Suprapubic skin (tissue), 4 donors: ENCODE measurements around the gene LMLN.

Experiments
- EP300 ChIP-seq: sonication (generic); formaldehyde crosslinking; IDR thresholded peaks from one replicate; pipeline ENCODE4 v1.6.1; 2017; ENCODE audit warnings: antibody characterized with exemption
- POLR2A ChIP-seq, 2 donors: fragments of 450-650 bp; IDR thresholded peaks; one replicate each; pipeline ENCODE4 v1.6.1; 2017; ENCODE audit warnings: antibody characterized with exemption in 2 of 2, mild to moderate bottlenecking in 2 of 2, moderate library complexity in 2 of 2
- POLR2AphosphoS5 ChIP-seq, 3 donors: sonication (generic); formaldehyde crosslinking; IDR thresholded peaks; one replicate each; pipeline ENCODE4 v1.6.1; 2017; ENCODE audit warnings: antibody characterized with exemption in 3 of 3
- TF ChIP-seq, protein P1 (sequence below), 2 donors: fragments of 200-600 bp in 1 of 2; fragments of 450-650 bp in 1 of 2; sonication (generic) in 1 of 2; IDR thresholded peaks; one replicate each; pipeline ENCODE4 v1.5.1; 2016 to 2019; ENCODE audit warnings: antibody characterized with exemption in 2 of 2, mild to moderate bottlenecking in 1 of 2, moderate library complexity in 1 of 2

DNA sequence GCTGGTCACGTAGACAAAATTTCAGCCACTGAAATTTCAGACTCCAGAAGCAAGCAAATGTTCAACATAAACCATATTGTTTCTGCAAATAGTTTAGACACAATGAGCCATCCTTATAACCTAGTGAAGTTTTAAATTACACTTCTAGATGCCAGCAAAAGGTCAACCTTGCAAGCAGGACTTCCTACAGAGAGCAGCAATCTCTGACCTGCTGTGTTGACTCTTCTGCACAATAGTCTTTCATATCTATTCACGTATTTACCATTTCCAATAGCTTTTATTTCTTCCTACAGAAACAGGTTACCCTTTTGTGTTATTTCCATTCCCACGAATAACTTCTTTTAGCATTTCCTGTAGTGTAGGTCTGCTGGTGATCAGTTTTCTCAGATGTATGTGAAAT, 10.6 kb downstream of the LMLN start:
- TF ChIP-seq POLR2A (IDR thresholded peaks at IDR 0.05) (no peak), POLR2AphosphoS5 (IDR thresholded peaks at IDR 0.05) (no peak), EP300 (no peak)
- TF ChIP-seq, protein P1, sequence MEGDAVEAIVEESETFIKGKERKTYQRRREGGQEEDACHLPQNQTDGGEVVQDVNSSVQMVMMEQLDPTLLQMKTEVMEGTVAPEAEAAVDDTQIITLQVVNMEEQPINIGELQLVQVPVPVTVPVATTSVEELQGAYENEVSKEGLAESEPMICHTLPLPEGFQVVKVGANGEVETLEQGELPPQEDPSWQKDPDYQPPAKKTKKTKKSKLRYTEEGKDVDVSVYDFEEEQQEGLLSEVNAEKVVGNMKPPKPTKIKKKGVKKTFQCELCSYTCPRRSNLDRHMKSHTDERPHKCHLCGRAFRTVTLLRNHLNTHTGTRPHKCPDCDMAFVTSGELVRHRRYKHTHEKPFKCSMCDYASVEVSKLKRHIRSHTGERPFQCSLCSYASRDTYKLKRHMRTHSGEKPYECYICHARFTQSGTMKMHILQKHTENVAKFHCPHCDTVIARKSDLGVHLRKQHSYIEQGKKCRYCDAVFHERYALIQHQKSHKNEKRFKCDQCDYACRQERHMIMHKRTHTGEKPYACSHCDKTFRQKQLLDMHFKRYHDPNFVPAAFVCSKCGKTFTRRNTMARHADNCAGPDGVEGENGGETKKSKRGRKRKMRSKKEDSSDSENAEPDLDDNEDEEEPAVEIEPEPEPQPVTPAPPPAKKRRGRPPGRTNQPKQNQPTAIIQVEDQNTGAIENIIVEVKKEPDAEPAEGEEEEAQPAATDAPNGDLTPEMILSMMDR (IDR thresholded peaks at IDR 0.05) = no peak
